K562 (cell line): ENCODE results near the gene ENTPD3. TPM values are rescaled to one million over a fixed set of nuclear protein-coding genes. Genes with fewer than 3 reads are reported as not detected.
A peak's percentile ranks its signal among the peaks of the same experiment; 100 is the strongest.

Experiments used
- ATAC-seq: fragments of 200-7000 bp; cut with Tn5 transposase; 3 replicates; pipeline ENCODE4 v1.9.1; 2020; ENCODE audit warnings: moderate library complexity
- BruUV-seq: library from RNA; stranded (reverse); fragments of 400-500 nt; replicated peaks from 2 replicates; lab custom pipeline; 2021; lab: Mats Ljungman, UMichigan
- CTCF ChIA-PET: fragments of 300-600 bp; formaldehyde crosslinking; extraction: SDS; loops from one replicate; lab custom pipeline; 2021; ENCODE audit warnings: low intra/inter-chr PET ratio; lab: Yijun Ruan, JAX
- POLR2A ChIA-PET: fragments of 300-600, 350-650 bp; sonication (Branson Sonifier 250); formaldehyde crosslinking; extraction: SDS; loops from one replicate; lab custom pipeline; 2021; ENCODE audit warnings: antibody characterized with exemption, inconsistent platforms; lab: Yijun Ruan, JAX
- DNase-seq, 4 experiments: peaks; one replicate each; pipeline versions ENCODE4 v3.0.0 to v3.0.0-alpha.2; 2011 to 2018; ENCODE audit warnings: low spot score in 3 of 4, mixed read lengths in 3 of 4; ENCODE audit errors: extremely low read depth in 1 of 4
- FAIRE-seq: peaks from 2 replicates; lab custom pipeline; 2011; peaks lifted over from hg19 to GRCh38; lab: Jason Lieb, UNC
- H2AFZ ChIP-seq: 2 replicates; pipeline ENCODE4 v1.6.0; 2011; ENCODE audit warnings: low read depth, low read length, control low read depth, inconsistent platforms
- H3K27ac ChIP-seq: fragments of 200-600 bp; 3 replicates; pipeline ENCODE4 v1.8.0; 2011; ENCODE audit warnings: low read depth, mild to moderate bottlenecking, control low read depth, inconsistent platforms, low read length, moderate library complexity, mixed read lengths; ENCODE audit errors: extremely low read depth
- H3K27me3 ChIP-seq, 2 experiments: fragments of 300-600 bp in 1 of 2; 2 replicates in 1 of 2; 3 replicates in 1 of 2; pipeline versions ENCODE4 v1.6.0 to v1.8.0; 2011; ENCODE audit warnings: inconsistent platforms in 2 of 2, low read length in 2 of 2, mild to moderate bottlenecking in 1 of 2, mixed read lengths in 1 of 2, moderate library complexity in 1 of 2; ENCODE audit not compliant: control insufficient read depth in 2 of 2, insufficient read depth in 2 of 2
- H3K36me3 ChIP-seq: fragments of 300-600 bp; 3 replicates; pipeline ENCODE4 v1.8.0; 2011; ENCODE audit warnings: mild to moderate bottlenecking, low read length, inconsistent platforms; ENCODE audit not compliant: control insufficient read depth, insufficient read depth
- H3K4me1 ChIP-seq, 2 experiments: fragments of 200-600 bp in 1 of 2; replicated peaks in 1 of 2; 2 replicates in 1 of 2; 3 replicates in 1 of 2; pipeline versions ENCODE4 v1.5.1 to v1.8.0; 2011; ENCODE audit warnings: inconsistent platforms in 2 of 2, low read length in 2 of 2, mild to moderate bottlenecking in 1 of 2, mixed read lengths in 1 of 2, moderate library complexity in 1 of 2; ENCODE audit not compliant: control insufficient read depth in 2 of 2, insufficient read depth in 2 of 2
- H3K4me2 ChIP-seq: 2 replicates; pipeline ENCODE4 v1.6.1; 2011; ENCODE audit warnings: low read length, control low read depth, inconsistent platforms, mixed read lengths; ENCODE audit not compliant: insufficient read depth
- H3K4me3 ChIP-seq: fragments of 200-600 bp; sonication (generic), shearing (Covaris generic); 2 replicates; pipeline ENCODE4 v1.5.1; 2016; ENCODE audit warnings: control low read depth, inconsistent platforms
- H3K79me2 ChIP-seq: fragments of 200-600 bp; 3 replicates; pipeline ENCODE4 v1.8.0; 2011; ENCODE audit warnings: low read length, inconsistent platforms; ENCODE audit not compliant: control insufficient read depth, insufficient read depth
- H3K9ac ChIP-seq, 2 experiments: 2 replicates each; pipeline versions ENCODE4 v1.6.0 to v1.6.1; 2011; ENCODE audit warnings: low read depth in 2 of 2, low read length in 2 of 2, control low read depth in 1 of 2, inconsistent platforms in 1 of 2, mild to moderate bottlenecking in 1 of 2, mixed read lengths in 1 of 2; ENCODE audit not compliant: insufficient read depth in 1 of 2
- H3K9me1 ChIP-seq: one replicate; pipeline ENCODE4 v1.6.0; 2011; ENCODE audit warnings: inconsistent platforms, mild to moderate bottlenecking, low read length, moderate library complexity; ENCODE audit not compliant: control insufficient read depth, insufficient read depth
- H3K9me3 ChIP-seq: replicated peaks from 2 replicates; pipeline ENCODE4 v1.5.1; 2011; ENCODE audit warnings: low read depth, low read length, inconsistent platforms; ENCODE audit not compliant: control insufficient read depth, insufficient read depth
- H4K20me1 ChIP-seq: replicated peaks from 2 replicates; pipeline ENCODE4 v1.6.1; 2011; ENCODE audit warnings: low read length, inconsistent platforms, mixed read lengths; ENCODE audit not compliant: control insufficient read depth, insufficient read depth
- BCOR ChIP-seq: fragments of 450-650 bp; IDR thresholded peaks from 2 replicates; pipeline ENCODE4 v1.6.1; 2016
- DIDO1 ChIP-seq: fragments of 450-650 bp; IDR thresholded peaks from 2 replicates; pipeline ENCODE4 v1.6.1; 2016; ENCODE audit warnings: low read depth, missing biosample characterization, missing genetic modification characterization
- GATAD2B ChIP-seq: fragments of 450-650 bp; IDR thresholded peaks from 2 replicates; pipeline ENCODE4 v1.6.1; 2017; ENCODE audit warnings: mild to moderate bottlenecking, borderline replicate concordance
- LEF1 ChIP-seq: fragments of 450-650 bp; IDR thresholded peaks from 2 replicates; pipeline ENCODE4 v1.6.1; 2016; ENCODE audit warnings: mild to moderate bottlenecking
- MIER1 ChIP-seq: fragments of 450-650 bp; IDR thresholded peaks from 2 replicates; pipeline ENCODE4 v1.6.1; 2016; ENCODE audit warnings: antibody characterized with exemption, mild to moderate bottlenecking, low read depth
- MLLT1 ChIP-seq, 2 experiments: fragments of 450-650 bp; IDR thresholded peaks; 2 replicates each; pipeline ENCODE4 v1.6.1; 2016
- NCOR1 ChIP-seq: fragments of 450-650 bp; IDR thresholded peaks from 2 replicates; pipeline ENCODE4 v1.6.1; 2016; ENCODE audit warnings: mild to moderate bottlenecking, moderate library complexity
- SMARCA5 ChIP-seq: fragments of 450-650 bp; IDR thresholded peaks from 2 replicates; pipeline ENCODE4 v1.6.1; 2016
- SNAPC5 ChIP-seq: fragments of 250-450 bp; sonication (Bioruptor Pico); IDR thresholded peaks from 2 replicates; pipeline ENCODE4 v1.8.0; 2021; ENCODE audit warnings: moderate library complexity, mild to moderate bottlenecking, inconsistent platforms
- TBL1XR1 ChIP-seq, 2 experiments: IDR thresholded peaks; 2 replicates each; pipeline ENCODE4 v1.6.1; 2012; ENCODE audit warnings: improper control_type of control experiment in 2 of 2, low read length in 2 of 2, mild to moderate bottlenecking in 1 of 2
- TCFL5 ChIP-seq: fragments of 250-450 bp; sonication (Bioruptor Pico); conservative IDR thresholded peaks from 2 replicates; pipeline ENCODE4 v1.6.1; 2021; ENCODE audit warnings: mild to moderate bottlenecking, moderate library complexity, matching md5 sums
- THRAP3 ChIP-seq: fragments of 450-650 bp; IDR thresholded peaks from 2 replicates; pipeline ENCODE4 v1.6.1; 2016; ENCODE audit warnings: mild to moderate bottlenecking, inconsistent platforms, borderline replicate concordance
- TRIM24 ChIP-seq, 2 experiments: fragments of 450-650 bp; IDR thresholded peaks; 2 replicates each; pipeline ENCODE4 v1.6.1; 2016
- TRIM28 ChIP-seq: fragments of 450-650 bp; IDR thresholded peaks from 2 replicates; pipeline ENCODE4 v1.6.1; 2017
- ZC3H8 ChIP-seq: fragments of 450-650 bp; IDR thresholded peaks from 2 replicates; pipeline ENCODE4 v1.6.1; 2017
- ZFP1 ChIP-seq: fragments of 450-650 bp; formaldehyde crosslinking; IDR thresholded peaks from 2 replicates; pipeline ENCODE4 v1.4.0; 2020; ENCODE audit warnings: mild to moderate bottlenecking, mixed read lengths
- ZFP36 ChIP-seq: fragments of 150-350 bp; IDR thresholded peaks from 2 replicates; pipeline ENCODE4 v1.6.1; 2018; ENCODE audit warnings: low read length, low read depth; ENCODE audit not compliant: partially characterized antibody
- ZNF282 ChIP-seq: sonication (generic); formaldehyde crosslinking; IDR thresholded peaks from 2 replicates; pipeline ENCODE4 v1.8.1; 2023; ENCODE audit warnings: missing genetic modification reagents
- ZNF316 ChIP-seq: fragments of 450-650 bp; IDR thresholded peaks from 2 replicates; pipeline ENCODE4 v1.6.1; 2016
- ZNF717 ChIP-seq: fragments of 250-450 bp; sonication (Bioruptor Pico); IDR thresholded peaks from 2 replicates; pipeline ENCODE4 v1.5.0; 2021
- WGBS: fragments of 100-300 bp; shearing (Covaris generic); methylation state at CpG from one replicate; pipeline ENCODE4 v1.1.6; 2016; ENCODE audit warnings: low coverage, mixed read lengths; ENCODE audit not compliant: insufficient coverage; ENCODE audit errors: missing lambda C conversion rate; 5-methylcytosine and 5-hydroxymethylcytosine counted together
- in situ Hi-C: fragments of 300-500 bp; cut with MboI; formaldehyde crosslinking; loops from 4 replicates; pipeline ENCODE4 v1.15.0; 2018; ENCODE audit warnings: inconsistent platforms, mixed read lengths
- intact Hi-C: fragments of 100-400 bp; cut with micrococcal nuclease; formaldehyde crosslinking; loops from 2 replicates; pipeline ENCODE4 v1.14.2; 2022
- polyA plus RNA-seq, 8 experiments: library from polyadenylated mRNA; depleted of rRNA in 4 of 8; stranded (reverse) in 5 of 8; unstranded in 3 of 8; fragments of >200 nt; fragmentation: Nextera tagmentation in 2 of 8; fragmentation: Illumina TruSeq in 1 of 8; extraction: Ambion mirVana in 2 of 8; extraction: Trizol in 1 of 8; gene quantifications; 2 replicates each; pipeline versions ENCODE4 v1.2.1 to v1.2.3, GENCODE V29; 2011 to 2014; ENCODE audit warnings: inconsistent platforms in 1 of 8, missing spikeins in 1 of 8
- total RNA-seq, 7 experiments: library from RNA; depleted of rRNA in 6 of 7; stranded (reverse); fragments of >200 nt in 6 of 7; fragmentation: Illumina TruSeq in 2 of 7; extraction: Trizol in 2 of 7; gene quantifications; 2 replicates each; pipeline versions ENCODE4 v1.2.1 to v1.2.3, GENCODE V29; 2011 to 2021; ENCODE audit warnings: low replicate concordance in 1 of 7
- TF ChIP-seq, protein P1 (sequence below): fragments of 450-650 bp; IDR thresholded peaks from 2 replicates; pipeline ENCODE4 v1.7.0; 2016; ENCODE audit warnings: borderline replicate concordance

The ENTPD3 gene
- total and polyA plus RNA-seq, 9 of the 15 experiments (the other 6 are each of a cell fraction or from before 2014, with no cell fraction given): 0.23 to 2.1 (median 0.58) TPM

- FAIRE-seq (no peak), ATAC-seq (no peak), DNase-seq (no peak)
- no peaks in the 10 kb centered on the region for H3K9me1 ChIP-seq
- H2AFZ ChIP-seq: peak overlapping the region; percentile 81
- H3K9me3 ChIP-seq: no peaks in the 10 kb centered on the region
- H3K4me1 ChIP-seq: peaks cover 17 to 32% of the 10 kb centered on the region in 2 experiments
- peak overlapping the region; percentile 93 for H3K27ac ChIP-seq
- ChIA-PET CTCF (no interaction called here), POLR2A (interaction anchor here (0.5 to 2.1 kb wide), 21 partner anchors 8 to 265 kb away, joined by 3 to 19 read pairs (median 5); partner anchors contain the start of genes ZNF619 and ZNF621)
- intact Hi-C loops (loop anchor here (2.0 to 10.0 kb wide), 2 partner anchors 20 to 1072 kb away; partner anchors contain the start of genes SLC25A38 and ZNF619), in situ Hi-C loops (loop anchor here (25.0 kb wide), 1 partner anchor 1044 kb away; the partner anchor contains the start of gene RPSA)
- H3K4me3 ChIP-seq: peak overlapping the region; percentile 73
- H3K4me2 ChIP-seq: peak overlapping the region; percentile 94
- WGBS: 60% methylated on average over 29 of the region's 29 CpGs
- TSS peak; percentile 89 for BruUV-seq
- no peaks in the 10 kb centered on the region; the same call in 1 of the 2 replicates for H4K20me1 ChIP-seq
- H3K36me3 ChIP-seq: peaks cover 39% of the 10 kb centered on the region
- no peaks in the 10 kb centered on the region for H3K27me3 ChIP-seq
- H3K79me2 ChIP-seq: peaks cover 52% of the 10 kb centered on the region
- peak overlapping the region; percentile 91 to 100 for H3K9ac ChIP-seq
- TF ChIP-seq TCFL5 (CRISPR knock-in tag) (no peak), DIDO1 (no peak), SNAPC5 (CRISPR knock-in tag) (no peak), NCOR1 (0 out of 2 replicates have a peak, but pooled peaks have one; percentile 15), ZNF282 (CRISPR knock-in tag) (no peak), BCOR (peak; percentile 57; the same call in 1 of the 2 replicates), TRIM28 (0 out of 2 replicates have a peak, but pooled peaks have one; percentile 46), THRAP3 (peak; percentile 92; the same call in 1 of the 2 replicates), ZC3H8 (0 out of 2 replicates have a peak, but pooled peaks have one; percentile 10), ZFP36 (no peak), ZFP1 (CRISPR knock-in tag) (no peak), SMARCA5 (0 out of 2 replicates have a peak, but pooled peaks have one; percentile 46), GATAD2B (peak; percentile 38; the same call in 1 of the 2 replicates), MLLT1 (IDR thresholded peaks at IDR 0.05) (peak in 1 of 2 experiments; percentile 76; a peak in 1 of 4 replicates), LEF1 (peak; percentile 31; the same call in 1 of the 2 replicates), ZNF316 (peak; percentile 7; the same call in 1 of the 2 replicates), MIER1 (0 out of 2 replicates have a peak, but pooled peaks have one; percentile 50), TRIM24 (IDR thresholded peaks at IDR 0.05) (no peak; a peak in 1 of 4 replicates), ZNF717 (no peak), TBL1XR1 (IDR thresholded peaks at IDR 0.05; ENCODE audit: low read length in 2 of 2) (0 out of 4 replicates have a peak, but pooled peaks of 1 of the 2 experiments have one; percentile 28)
- TF ChIP-seq, protein P1, sequence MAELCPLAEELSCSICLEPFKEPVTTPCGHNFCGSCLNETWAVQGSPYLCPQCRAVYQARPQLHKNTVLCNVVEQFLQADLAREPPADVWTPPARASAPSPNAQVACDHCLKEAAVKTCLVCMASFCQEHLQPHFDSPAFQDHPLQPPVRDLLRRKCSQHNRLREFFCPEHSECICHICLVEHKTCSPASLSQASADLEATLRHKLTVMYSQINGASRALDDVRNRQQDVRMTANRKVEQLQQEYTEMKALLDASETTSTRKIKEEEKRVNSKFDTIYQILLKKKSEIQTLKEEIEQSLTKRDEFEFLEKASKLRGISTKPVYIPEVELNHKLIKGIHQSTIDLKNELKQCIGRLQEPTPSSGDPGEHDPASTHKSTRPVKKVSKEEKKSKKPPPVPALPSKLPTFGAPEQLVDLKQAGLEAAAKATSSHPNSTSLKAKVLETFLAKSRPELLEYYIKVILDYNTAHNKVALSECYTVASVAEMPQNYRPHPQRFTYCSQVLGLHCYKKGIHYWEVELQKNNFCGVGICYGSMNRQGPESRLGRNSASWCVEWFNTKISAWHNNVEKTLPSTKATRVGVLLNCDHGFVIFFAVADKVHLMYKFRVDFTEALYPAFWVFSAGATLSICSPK: peak; percentile 52; the same call in 1 of the 2 replicates
Observed at GRCh38 chr3:40456279-40456939, 69.4 kb downstream of the ENTPD3 start.
